Activated T-cell treated with anti-CD3 and anti-CD28 coated beads, Interleukin-2, amount 50 U/mL, for 24 hours (primary cell): ENCODE measurements around the gene DGKI.

ENCODE experiments used
- DNase-seq: peaks from one replicate; pipeline ENCODE4 v3.0.0-alpha.2; 2020
- H3K27ac Mint-ChIP-seq: 2 replicates; pipeline ENCODE4 v1.8.0; 2020; ENCODE audit warnings: mild to moderate bottlenecking, mixed read lengths
- H3K27me3 Mint-ChIP-seq: 2 replicates; pipeline ENCODE4 v1.8.0; 2020; ENCODE audit warnings: mixed read lengths
- H3K36me3 Mint-ChIP-seq: 2 replicates; pipeline ENCODE4 v1.8.0; 2020; ENCODE audit warnings: low read depth, mixed read lengths
- H3K4me1 Mint-ChIP-seq: 2 replicates; pipeline ENCODE4 v1.8.0; 2020; ENCODE audit warnings: low read depth, mixed read lengths
- H3K4me3 Mint-ChIP-seq: 2 replicates; pipeline ENCODE4 v1.8.0; 2020; ENCODE audit warnings: mild to moderate bottlenecking, moderate library complexity, mixed read lengths
- H3K9me3 Mint-ChIP-seq: 2 replicates; pipeline ENCODE4 v1.8.0; 2020; ENCODE audit warnings: mixed read lengths

The DGKI gene

DNA sequence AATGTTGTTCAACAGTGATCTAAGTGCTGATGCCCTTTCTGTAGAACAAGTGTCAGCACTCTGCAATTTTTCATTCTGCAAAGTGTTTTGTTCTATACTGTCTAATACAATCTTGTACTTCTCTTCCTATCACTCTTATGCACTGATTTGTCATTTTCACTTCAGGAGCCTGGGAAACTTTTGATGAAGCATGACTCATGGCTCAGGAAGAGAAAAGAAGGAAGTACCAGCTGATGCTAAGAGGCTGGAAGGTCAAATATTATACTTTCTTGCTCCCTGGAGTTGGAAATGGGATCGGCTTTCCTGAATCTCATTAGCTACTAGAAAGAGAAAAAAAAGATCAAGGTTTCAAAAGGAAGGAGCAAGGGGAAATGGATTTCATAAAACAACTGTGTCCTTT lies 45.8 kb downstream of the DGKI start:
- H3K27ac Mint-ChIP-seq: no peak overlapping the region

DNA sequence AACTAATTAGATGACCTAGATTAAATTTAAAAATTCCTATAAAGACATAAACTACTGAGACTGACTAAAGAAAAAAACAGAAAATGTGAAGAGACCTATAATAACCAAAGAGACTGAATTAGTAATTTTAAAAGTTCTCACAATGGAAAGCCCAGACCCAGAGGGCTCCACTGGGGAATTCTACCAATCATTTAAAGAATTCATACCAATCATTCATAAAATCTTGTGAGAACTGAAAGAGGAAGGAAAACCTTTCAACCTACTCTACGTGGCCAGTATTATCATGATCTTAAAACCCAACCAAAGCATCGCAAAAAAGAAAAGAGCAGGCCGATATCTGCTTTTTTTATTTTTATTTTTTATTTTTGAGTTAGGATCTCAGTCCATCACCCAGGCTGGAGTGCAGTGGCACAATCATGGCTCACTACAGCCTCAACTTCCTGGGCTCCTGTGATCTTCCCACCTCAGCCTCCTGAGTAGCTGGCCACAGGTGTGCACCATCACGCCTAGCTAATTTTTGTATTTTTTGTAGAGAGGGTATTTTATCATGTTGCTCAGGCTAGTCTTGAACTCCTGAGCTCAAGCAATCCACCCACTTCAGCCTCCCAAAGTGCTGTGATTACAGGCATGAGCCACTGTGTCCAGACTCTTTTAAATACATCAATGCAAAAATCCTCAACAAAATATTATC lies 48.6 kb downstream of the DGKI start:
- Mint-ChIP-seq H3K9me3 (peaks cover 3% of the 10 kb centered on the region), H3K4me3 (no peak overlapping the region), H3K36me3 (no peaks in the 10 kb centered on the region), H3K27ac (no peak overlapping the region), H3K27me3 (peaks cover 28% of the 10 kb centered on the region), H3K4me1 (no peaks in the 10 kb centered on the region)
- DNase-seq: no peak

More for the DNA sequence above, 45.8 kb downstream of the DGKI start:
- peaks cover 3% of the 10 kb centered on the region for H3K9me3 Mint-ChIP-seq
- H3K27me3 Mint-ChIP-seq: peaks cover 19% of the 10 kb centered on the region
- H3K4me3 Mint-ChIP-seq: no peak overlapping the region
- no peaks in the 10 kb centered on the region for H3K36me3 Mint-ChIP-seq
- DNase-seq: no peak
- no peaks in the 10 kb centered on the region for H3K4me1 Mint-ChIP-seq

DNA sequence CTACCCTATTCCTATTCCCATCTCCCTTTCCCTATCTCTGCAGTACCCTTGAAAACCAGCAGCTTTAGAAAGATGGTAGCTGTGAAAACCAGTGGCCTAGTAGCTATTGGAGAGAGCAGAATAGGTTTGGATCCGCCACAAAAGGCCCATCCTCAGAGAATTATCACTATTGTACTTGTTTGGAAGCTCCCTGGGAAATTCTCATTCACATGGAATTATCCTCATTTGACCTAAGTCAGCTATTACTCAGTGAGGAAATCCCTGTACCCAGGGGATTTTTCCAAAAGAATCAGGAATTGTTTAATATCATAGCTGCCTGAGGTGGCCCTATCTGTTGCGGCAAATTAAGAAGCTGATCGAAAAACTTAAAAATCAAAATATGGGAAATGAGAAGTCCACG lies 51.6 kb downstream of the DGKI start:
- no peak overlapping the region for H3K27ac Mint-ChIP-seq
- H3K4me1 Mint-ChIP-seq: no peaks in the 10 kb centered on the region
- H3K9me3 Mint-ChIP-seq: peaks cover 3% of the 10 kb centered on the region
- peaks cover 29% of the 10 kb centered on the region for H3K27me3 Mint-ChIP-seq
- H3K36me3 Mint-ChIP-seq: no peaks in the 10 kb centered on the region
- DNase-seq: no peak
- no peak overlapping the region for H3K4me3 Mint-ChIP-seq

DNA sequence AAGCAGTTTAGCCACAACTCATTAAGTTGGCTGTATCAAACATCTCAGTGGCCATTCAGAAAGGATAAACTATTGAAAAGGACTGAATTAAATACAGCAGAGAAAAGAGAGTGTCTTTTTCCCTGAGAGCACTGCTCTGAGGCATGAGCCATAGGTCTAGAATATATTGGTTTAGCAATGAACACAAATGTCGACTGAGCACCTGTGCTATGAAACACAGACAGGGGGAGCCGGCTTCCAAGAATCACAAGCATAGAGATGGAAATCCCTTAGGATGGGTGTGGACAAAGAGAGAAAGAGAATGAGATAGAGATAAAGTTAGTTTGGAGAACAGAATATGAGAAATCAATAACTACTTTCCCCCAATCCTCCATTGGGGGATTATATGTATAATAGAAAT lies 54.8 kb downstream of the DGKI start:
- H3K27me3 Mint-ChIP-seq: peaks cover 30% of the 10 kb centered on the region
- no peak for DNase-seq
- no peak overlapping the region for H3K27ac Mint-ChIP-seq
- H3K36me3 Mint-ChIP-seq: no peaks in the 10 kb centered on the region
- no peaks in the 10 kb centered on the region for H3K4me1 Mint-ChIP-seq
- peaks cover 3% of the 10 kb centered on the region for H3K9me3 Mint-ChIP-seq
- no peak overlapping the region for H3K4me3 Mint-ChIP-seq

DNA sequence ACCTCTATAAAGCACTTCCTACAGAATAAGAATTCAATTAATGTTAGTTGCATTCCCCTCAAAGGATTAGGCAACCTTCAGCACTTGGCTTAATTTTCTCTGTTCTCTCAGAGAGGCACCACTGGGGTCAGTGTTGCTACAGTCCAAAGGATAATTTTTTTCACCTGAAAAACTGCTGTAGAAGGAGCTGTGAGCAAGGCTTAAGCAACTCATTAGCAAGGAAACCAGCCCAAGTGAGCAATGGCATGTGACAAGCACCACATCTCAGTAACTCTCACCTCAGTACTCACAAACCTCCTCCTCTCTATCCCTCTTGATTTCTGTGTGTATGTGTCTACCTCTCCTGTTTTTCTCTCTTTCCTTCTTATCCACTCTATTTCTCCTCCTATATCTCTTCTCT lies 55.9 kb downstream of the DGKI start:
- no peaks in the 10 kb centered on the region for H3K4me1 Mint-ChIP-seq
- DNase-seq: no peak
- H3K36me3 Mint-ChIP-seq: no peaks in the 10 kb centered on the region
- no peaks in the 10 kb centered on the region for H3K9me3 Mint-ChIP-seq
- H3K27ac Mint-ChIP-seq: no peak overlapping the region
- peaks cover 30% of the 10 kb centered on the region for H3K27me3 Mint-ChIP-seq
- H3K4me3 Mint-ChIP-seq: no peak overlapping the region

DNA sequence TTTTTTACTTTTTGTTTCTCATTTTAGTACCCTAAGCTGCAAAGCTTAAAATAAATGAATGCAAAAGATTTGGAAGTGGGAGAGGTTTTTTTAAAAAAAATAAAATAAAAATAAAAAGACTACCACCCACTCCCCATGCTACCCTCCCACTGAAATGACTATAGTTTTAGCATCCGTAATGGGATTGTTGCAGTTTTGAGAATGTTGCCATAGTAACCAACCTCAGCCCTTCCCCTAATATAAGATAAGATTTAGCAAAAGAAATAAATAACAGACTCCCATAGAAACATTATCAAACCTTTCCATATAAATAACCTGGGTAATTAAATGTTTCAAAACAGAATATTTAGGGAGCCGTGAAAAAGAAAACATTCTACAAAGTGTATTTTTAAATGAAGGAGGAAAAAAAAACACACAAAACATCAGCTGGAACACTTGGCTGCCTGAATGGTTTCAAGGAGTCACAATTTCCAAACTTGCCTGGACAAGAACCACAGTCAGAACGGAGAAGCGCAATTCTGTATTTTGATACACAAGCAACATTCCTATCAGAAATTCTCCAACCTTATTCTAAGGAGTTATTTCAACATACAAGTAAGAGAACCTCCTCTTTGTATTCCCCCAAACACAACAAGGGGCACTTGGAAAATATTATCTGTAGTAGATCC lies 57.4 kb downstream of the DGKI start:
- Mint-ChIP-seq H3K4me3 (no peak overlapping the region), H3K9me3 (no peaks in the 10 kb centered on the region), H3K36me3 (no peaks in the 10 kb centered on the region), H3K27me3 (peaks cover 31% of the 10 kb centered on the region), H3K27ac (no peak overlapping the region), H3K4me1 (no peaks in the 10 kb centered on the region)
- no peak for DNase-seq

DNA sequence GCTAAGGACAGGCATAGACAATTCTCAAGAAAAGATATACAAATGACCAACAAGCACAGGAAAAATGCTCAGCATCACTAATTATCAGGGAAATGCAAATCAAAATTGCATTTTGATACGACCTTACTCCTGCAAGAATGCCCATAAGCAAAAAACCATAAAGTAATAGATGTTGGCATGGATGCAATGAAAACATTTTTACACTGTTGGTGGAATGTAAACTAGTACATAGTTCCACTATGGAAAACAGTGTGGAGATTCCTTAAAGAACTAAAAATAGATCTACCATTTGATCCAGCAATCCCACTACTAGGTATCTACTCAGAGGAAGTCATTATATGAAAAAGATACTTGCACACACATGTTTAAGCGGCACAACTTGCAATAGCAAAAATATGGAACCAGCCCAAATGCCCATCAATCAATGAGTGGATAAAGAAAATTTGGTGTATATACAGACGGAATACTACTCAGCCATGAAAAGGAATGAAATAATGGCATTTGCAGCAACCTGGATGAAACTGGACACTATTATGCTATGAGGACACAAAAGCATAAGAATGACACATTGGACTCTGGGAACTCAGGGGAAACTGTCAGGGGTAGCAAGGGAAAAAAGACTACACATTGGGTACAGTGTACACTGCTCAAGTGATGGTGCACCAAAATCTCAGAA lies 59.3 kb downstream of the DGKI start:
- H3K4me3 Mint-ChIP-seq: no peak overlapping the region
- H3K36me3 Mint-ChIP-seq: no peaks in the 10 kb centered on the region
- DNase-seq: no peak
- peaks cover 33% of the 10 kb centered on the region for H3K27me3 Mint-ChIP-seq
- H3K4me1 Mint-ChIP-seq: no peaks in the 10 kb centered on the region
- no peaks in the 10 kb centered on the region for H3K9me3 Mint-ChIP-seq
- H3K27ac Mint-ChIP-seq: no peak overlapping the region

DNA sequence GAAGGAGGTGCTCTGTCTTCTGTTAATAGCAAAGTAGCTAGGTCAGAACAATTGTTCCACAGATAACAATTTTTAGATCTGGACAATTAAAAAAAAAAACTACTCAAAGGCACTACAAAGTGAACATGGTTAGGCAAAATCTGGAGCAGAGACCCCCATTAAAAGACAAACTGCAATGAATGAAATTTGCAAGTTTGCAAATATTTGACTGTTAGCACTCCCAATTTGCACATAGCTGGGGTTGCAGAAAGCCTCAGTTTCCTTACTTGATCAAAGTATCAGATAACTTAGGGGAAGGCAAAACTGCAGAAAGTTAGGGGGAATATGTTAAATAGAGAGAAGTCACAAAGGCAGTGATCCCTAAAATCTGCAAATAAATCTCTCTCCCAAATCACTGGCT lies 68.3 kb downstream of the DGKI start:
- DNase-seq: no peak
- no peaks in the 10 kb centered on the region for H3K9me3 Mint-ChIP-seq
- no peak overlapping the region for H3K27ac Mint-ChIP-seq
- H3K4me3 Mint-ChIP-seq: no peak overlapping the region
- H3K4me1 Mint-ChIP-seq: peaks cover 2% of the 10 kb centered on the region
- H3K36me3 Mint-ChIP-seq: no peaks in the 10 kb centered on the region
- peaks cover 40% of the 10 kb centered on the region for H3K27me3 Mint-ChIP-seq

DNA sequence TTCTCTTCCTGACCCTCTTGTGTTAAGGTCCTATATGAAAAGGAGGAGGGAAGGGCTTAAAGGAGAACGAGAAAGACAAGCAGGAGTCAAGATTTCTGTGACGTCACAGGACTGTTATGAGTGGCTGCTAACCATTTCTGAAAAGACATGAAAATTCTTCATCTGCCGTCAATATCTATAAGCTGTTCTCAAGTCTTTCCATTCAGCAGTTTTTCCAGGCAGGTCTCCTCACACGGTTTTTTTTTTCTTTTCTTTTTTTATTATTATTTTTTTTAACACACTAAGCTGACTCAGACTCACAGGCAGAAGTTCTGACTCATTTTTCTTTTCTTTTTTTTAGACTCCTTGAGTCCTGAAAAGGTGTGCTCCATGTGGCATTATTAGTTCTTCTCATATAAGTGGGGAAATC lies 72.0 kb downstream of the DGKI start:
- Mint-ChIP-seq H3K4me1 (peaks cover 3% of the 10 kb centered on the region), H3K27me3 (peaks cover 16% of the 10 kb centered on the region), H3K27ac (peak overlapping the region; percentile 74), H3K4me3 (peak overlapping the region; percentile 62), H3K36me3 (no peaks in the 10 kb centered on the region), H3K9me3 (no peaks in the 10 kb centered on the region)
- DNase-seq: no peak

DNA sequence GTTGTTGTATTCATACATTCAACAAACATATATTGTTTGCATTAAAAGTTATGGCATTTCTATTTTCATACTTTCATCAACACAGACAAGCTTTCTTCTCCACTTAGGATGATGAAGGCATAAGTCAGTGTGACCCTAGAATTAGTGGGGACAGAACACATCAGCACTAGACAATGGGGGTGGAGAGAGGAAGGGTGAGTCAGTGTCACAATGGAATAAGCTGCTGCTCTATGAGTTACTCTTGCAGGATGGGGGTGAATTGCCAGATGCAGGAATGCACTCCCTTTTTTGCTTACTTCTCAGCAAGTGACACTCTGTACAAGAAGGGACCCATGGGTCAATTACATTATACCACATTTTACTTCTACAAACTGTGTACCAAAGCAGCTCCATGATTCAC lies 74.0 kb downstream of the DGKI start:
- H3K4me1 Mint-ChIP-seq: peaks cover 3% of the 10 kb centered on the region
- H3K27ac Mint-ChIP-seq: no peak overlapping the region
- H3K9me3 Mint-ChIP-seq: no peaks in the 10 kb centered on the region
- H3K4me3 Mint-ChIP-seq: peak overlapping the region; percentile 53
- DNase-seq: no peak
- H3K27me3 Mint-ChIP-seq: peaks cover 5% of the 10 kb centered on the region
- no peaks in the 10 kb centered on the region for H3K36me3 Mint-ChIP-seq

DNA sequence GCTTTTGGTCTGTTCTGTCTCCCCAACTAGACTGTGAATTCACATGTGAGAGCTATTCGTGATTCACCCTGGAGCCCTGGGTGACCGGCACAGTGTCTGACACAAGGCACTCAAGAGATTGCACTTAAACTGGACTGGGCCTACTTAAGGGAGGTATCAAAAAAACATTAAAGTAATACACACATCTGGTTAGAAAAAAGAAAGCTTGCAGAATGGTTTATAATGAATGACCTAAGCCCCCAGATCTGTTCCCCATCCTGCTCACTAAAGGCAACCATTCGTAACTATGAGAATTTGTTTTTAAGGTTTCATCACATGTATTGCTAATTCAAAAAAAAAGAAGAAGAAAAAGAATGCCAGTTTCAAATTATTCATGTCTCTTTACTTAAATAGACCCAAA lies 74.5 kb downstream of the DGKI start:
- Mint-ChIP-seq H3K27ac (no peak overlapping the region), H3K27me3 (peaks cover 5% of the 10 kb centered on the region), H3K4me1 (peaks cover 3% of the 10 kb centered on the region), H3K36me3 (no peaks in the 10 kb centered on the region), H3K9me3 (no peaks in the 10 kb centered on the region), H3K4me3 (no peak overlapping the region)
- no peak for DNase-seq

DNA sequence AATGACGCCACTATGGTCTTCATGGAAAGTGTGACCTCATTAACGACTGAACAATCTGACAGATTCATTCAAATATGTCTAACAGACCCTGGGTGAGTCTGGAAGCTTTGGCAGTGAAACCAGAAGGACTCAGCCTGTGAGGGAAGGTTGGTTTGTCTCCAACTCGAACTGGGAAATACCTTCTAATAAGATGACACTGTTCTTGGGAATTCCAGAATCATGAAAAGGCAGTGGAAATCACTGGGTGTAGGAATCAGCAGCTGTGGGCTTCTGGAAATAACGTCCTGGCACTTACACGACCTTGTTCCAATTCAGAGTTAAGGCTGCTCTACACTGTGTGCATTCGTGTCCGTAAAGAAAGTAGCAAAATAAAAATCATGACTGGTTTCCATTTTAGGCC lies 75.1 kb downstream of the DGKI start:
- peaks cover 5% of the 10 kb centered on the region for H3K27me3 Mint-ChIP-seq
- peaks cover 3% of the 10 kb centered on the region for H3K4me1 Mint-ChIP-seq
- H3K4me3 Mint-ChIP-seq: no peak overlapping the region
- DNase-seq: no peak
- H3K9me3 Mint-ChIP-seq: no peaks in the 10 kb centered on the region
- H3K27ac Mint-ChIP-seq: no peak overlapping the region
- no peaks in the 10 kb centered on the region for H3K36me3 Mint-ChIP-seq

DNA sequence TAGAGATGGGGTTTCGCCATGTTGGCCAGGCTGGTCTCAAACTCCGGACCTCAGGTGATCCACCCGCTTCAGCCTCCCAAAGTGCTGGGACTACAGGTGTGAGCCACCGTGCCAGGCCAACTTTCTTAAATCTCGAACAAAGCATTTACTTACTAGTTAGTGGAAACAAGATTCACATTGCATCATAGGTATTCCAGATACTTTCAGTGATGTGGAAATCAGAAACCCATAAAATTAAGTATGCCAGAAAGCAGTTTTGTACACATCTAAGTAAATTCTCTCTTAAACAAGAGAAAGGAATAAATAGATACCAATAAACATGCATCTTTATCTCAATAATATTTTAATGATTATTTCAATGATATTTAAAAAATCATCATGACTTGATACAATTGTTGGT lies 75.5 kb downstream of the DGKI start:
- DNase-seq: no peak
- no peaks in the 10 kb centered on the region for H3K36me3 Mint-ChIP-seq
- H3K9me3 Mint-ChIP-seq: no peaks in the 10 kb centered on the region
- peaks cover 4% of the 10 kb centered on the region for H3K27me3 Mint-ChIP-seq
- no peak overlapping the region for H3K27ac Mint-ChIP-seq
- peaks cover 3% of the 10 kb centered on the region for H3K4me1 Mint-ChIP-seq
- no peak overlapping the region for H3K4me3 Mint-ChIP-seq

DNA sequence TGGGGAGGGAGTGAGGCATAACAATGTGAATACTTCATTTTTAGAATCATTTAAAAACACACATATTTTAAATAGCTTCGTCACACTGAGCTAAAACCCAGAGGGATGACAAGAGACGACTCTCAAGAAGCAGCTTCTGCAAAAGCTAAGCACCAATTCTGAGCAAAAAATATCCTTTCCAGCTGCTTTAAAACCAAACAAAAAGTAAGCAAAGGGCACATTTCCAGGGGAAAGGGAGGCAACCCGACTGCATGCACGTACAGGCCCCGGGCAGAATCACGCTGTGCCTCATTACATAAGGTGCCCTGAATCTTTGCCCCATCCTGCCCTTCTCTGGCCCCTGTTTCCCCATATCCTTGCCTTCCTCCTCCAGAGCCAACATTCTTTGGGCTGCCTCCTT lies 78.4 kb downstream of the DGKI start:
- Mint-ChIP-seq H3K27ac (no peak overlapping the region), H3K4me1 (peaks cover under 1% of the 10 kb centered on the region), H3K36me3 (no peaks in the 10 kb centered on the region), H3K27me3 (peaks cover 9% of the 10 kb centered on the region), H3K4me3 (no peak overlapping the region), H3K9me3 (no peaks in the 10 kb centered on the region)
- DNase-seq: no peak

DNA sequence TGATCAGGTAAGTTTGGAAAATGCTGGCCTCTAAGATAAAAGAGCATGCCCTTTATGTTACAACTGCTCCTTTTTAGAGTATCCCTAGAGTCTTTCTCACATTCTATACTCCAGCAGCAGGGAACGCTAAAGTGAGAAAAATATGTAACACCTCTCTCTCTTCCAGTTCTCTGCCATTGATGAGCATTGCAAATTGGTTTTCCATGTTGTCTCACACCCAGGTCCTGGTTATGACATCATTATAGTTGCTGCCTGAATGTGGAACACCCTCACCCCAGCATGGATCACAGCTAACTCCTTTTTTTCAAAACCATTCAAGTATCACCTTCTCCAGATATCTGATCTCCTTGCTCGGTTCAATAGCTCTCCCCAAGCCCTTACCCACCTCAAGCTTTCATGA lies 84.4 kb downstream of the DGKI start:
- Mint-ChIP-seq H3K9me3 (no peaks in the 10 kb centered on the region), H3K4me1 (no peaks in the 10 kb centered on the region), H3K27me3 (peaks cover 13% of the 10 kb centered on the region), H3K27ac (no peak overlapping the region), H3K4me3 (no peak overlapping the region), H3K36me3 (no peaks in the 10 kb centered on the region)
- no peak for DNase-seq
